ENCODE measurements around the gene GLYAT.

Gene GLYAT

DNA sequence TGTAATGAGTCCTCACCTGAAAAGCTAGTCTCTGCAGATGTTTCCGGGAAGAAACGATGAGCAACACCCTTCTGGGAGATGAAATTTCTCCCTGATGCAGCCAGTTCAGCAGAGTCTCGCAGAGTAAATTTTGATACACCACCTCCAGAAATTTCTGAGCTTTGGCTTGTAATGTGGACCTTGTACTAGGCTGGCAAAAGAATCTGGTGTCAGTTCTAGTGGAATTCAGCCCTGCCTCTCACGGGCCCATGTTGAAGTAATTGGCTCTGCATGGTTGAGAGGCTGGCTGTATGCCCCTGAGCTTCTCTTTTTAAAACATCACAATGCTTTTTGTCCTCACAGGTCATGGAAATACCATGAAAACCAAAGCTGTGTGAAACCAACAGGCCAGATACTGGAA, at the start of gene GLYAT:
Gene GLYAT (minus strand): TSS at position 125 of the 400 bp plus-strand sequence. CDS start 7,447 bp downstream, outside the sequence.
- DNase-seq = no peak

DNA sequence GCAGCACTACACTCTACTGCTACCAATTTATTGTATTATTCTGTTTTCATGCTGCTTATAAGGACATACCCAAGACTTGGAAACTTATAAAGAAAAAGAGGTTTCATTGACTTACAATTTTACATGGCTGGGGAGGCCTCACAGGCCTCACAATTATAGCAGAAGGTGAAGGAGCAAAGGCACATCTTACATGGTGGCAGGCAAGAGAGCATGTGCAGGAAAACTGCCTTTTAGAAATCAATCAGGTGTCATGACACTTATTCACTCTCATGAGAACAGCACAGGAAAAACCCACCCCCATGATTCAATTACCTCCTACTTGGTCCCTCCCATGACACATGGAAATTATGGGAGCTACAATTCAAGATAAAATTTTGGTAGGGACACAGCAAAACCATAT, 49.6 kb upstream of the GLYAT start:
- no peak for DNase-seq

DNA sequence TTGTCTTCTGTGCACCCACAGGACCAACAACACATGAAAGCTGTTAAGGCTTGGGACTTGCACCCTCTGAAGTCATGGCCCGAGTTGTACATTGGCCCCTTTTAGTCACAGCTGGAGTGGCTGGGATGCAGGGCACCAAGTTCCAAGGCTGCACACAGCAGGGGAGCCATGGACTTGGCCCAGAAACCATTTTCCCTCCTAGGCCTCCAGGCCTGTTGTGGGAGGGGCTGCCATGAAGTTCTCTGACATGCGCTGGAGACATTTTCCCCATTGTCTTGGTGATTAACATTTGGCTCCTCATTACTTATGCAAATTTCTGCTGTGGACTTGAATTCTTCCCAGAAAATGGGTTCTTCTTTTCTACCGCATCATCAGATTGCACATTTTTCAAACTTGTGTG, 48.8 kb upstream of the GLYAT start:
- DNase-seq = no peak

- DNase-seq = no peak
Observed at GRCh38 chr11:58776891-58777710, 45.4 kb upstream of the GLYAT start.

- no peak for DNase-seq
Observed at GRCh38 chr11:58775066-58775708, 43.4 kb upstream of the GLYAT start.

DNA sequence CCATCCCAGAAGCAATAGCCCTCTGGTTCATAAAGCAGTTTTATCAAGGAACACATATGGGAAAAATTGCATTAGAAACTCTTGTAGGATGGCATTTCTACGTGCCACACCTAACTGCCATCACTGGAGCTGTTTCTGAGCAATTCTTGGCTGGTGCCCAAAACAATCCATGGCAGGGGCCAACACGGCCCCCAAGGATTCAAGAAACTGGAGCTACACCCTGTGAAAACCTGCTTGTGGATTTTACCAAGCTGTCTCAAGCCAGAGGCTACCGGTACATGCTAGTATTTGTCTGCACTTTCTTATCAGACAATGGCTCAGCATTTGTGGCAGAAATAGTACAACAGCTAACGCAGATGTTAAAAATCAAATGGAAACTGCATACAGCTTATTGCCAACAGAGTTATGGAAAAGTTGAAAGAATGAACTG, 42.4 kb upstream of the GLYAT start:
- no peak for DNase-seq

DNA sequence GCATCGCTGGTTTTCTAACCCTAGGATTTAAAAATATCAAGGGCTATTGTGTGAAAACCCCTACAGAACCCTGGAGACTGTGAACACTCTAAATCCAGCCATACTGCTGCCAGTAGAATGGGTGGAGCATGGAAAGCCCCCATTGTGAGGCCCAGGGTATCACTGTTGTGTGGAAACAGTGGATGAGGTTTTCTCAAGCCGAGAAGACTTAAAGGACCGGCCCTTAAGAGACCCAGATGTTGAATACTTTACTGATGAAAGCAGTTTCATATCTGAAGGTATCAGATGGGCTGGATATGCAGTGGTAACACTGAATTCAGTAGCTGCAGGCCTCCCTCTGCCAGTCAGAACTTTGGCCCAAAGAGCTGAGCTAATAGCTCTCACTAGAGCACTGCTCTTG, 41.6 kb upstream of the GLYAT start:
- no peak for DNase-seq

DNA sequence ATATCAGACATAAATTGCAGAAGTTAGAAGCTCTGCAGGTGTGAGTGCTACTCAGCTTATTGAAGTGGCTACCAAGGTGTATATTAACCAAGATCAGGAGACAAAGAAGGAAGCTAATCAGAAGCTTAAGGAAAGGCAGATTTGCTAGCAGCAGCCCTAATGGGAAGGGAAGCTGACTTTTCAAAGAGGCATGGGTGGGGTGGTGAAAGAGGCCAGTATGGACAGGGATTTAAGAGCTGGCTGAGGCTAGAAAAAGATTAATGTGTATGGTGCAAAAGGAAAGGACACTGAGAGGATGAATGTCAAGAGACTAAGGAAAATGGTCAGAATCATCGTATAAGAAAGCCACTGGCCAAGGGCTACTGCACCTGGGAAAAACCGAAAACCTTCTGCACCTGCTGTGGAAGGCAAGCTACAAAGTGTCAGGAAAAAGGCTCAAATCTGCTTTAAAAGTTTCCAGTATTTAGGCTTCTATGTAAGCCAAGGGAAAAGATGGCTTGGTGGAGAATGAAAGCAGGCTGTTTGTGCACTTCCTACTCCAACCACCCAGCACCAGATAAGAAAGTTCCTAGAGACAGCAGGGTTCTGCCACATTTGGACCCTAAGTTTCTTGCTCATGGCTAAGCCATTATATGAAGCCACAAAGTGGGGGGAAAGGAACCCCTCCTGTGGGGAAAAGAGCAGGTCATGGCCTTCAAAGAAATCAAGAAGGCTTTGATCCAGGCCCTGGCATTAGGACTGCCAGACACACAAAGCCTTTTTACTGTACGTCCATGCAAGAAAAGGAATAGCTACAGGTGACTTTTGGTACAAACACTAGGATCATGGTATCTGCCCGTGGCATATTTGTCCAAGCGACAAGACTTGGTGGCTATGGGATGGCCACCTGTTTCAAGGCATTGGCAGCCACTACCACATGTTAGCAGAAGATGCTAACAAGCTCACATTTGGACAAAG, 40.9 kb upstream of the GLYAT start:
- no peak for DNase-seq

- no peak for DNase-seq
Observed at GRCh38 chr11:58771458-58771855, 39.7 kb upstream of the GLYAT start.

DNA sequence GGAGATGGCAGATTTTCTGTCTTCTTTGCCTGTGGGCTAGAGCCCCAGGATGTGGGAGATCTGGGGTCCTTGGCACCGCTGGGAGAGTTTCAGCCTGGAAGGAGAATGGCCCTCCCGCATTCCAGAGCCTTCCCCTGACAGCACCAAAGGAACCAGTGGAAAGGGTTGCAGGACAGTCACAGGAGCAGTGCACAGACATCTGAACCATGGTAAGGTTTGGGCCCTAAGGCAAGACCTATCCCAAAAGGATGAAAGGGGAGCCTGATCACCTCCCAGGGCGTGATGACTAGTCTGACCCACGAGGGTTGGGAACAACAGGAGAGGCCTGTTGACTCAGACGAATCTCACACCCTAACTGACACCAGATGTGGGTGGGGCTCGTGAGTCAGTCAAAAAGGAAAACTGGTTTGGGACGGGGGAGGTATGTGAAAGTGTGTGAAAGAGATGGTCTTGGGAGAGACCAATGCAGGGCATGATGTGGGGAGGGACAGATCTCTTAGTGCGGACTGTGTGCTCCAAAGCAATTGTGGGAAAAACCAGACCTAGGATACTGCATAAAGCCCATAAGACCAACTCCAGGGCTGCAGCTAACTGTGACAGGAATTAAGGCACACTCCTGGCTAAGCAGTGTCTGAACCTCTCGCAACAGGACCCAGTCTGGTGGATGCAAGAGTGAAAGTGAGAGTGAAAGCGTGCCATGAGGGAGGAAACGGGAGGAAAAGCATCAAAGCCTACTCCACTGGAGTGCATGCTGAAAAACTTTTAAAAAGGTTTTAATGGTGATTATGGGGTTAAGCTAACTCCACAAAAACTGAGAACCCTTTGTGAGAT, 39.1 kb upstream of the GLYAT start:
- DNase-seq = no peak

DNA sequence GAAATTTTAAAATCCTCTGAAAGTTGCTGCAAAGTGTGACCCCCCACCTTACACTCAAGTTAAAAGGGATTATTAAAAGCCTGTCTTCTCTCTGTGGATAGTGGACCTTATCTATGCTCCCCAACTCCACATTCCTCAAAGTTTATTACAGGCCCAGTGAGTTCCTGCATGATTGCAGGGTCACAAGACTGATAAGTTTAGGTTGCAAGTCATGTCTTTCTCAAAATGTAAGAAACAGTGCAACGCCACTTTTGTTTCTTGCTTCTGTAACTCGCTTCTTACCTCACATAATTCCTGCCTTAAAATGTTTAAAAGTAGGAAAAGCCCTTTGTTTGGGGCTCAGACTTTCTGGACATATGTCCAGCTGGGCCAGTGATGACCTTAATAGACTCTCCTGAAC, 38.4 kb upstream of the GLYAT start:
- no peak for DNase-seq

- no peak for DNase-seq
Observed at GRCh38 chr11:58769308-58769707, 37.6 kb upstream of the GLYAT start.

GRCh38 chr11:58768137-58768536, 36.4 kb upstream of the GLYAT start:
- DNase-seq = no peak

DNA sequence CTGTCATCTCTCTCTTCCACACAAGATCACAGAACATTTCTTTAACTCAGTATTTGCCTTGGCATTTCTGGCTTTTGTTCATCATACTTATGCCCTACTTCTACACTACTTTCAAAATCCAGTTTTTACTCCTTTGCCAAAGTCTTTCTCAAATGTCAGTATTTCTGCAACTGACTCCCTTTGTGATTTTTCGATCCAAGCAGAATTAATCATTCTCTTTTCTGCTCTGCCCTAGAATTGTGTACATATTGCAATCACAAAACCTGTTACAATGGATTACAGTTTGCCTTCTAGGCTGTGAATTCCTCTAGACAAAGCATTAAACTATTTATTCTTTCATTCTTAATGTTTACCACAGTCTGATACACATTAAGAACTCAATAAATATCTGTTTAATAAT, 33.3 kb upstream of the GLYAT start:
- DNase-seq = no peak

DNA sequence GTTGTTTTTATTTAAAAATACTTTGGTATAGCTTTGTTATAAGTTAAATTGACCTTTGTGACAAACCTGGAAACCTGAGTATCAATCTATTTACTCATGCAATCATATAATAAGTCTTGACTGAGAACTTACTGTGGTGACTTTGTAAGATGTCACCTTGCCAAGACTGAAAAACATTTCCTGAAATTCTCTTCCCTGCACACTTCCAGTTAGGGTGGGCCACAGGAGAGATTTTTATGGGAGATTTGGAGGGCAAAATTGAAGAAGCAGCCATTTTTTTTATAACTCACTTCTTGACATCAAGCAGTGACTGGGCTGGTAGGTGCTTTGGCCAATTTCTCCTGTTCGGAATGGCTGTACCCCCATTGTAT, 31.4 kb upstream of the GLYAT start:
- DNase-seq = no peak

- DNase-seq = no peak
Observed at GRCh38 chr11:58762284-58763119, 30.8 kb upstream of the GLYAT start.

- no peak for DNase-seq
Observed at GRCh38 chr11:58757439-58757838, 25.7 kb upstream of the GLYAT start.

- DNase-seq = no peak
Observed at GRCh38 chr11:58745705-58746364, 14.1 kb upstream of the GLYAT start.

- no peak for DNase-seq
Observed at GRCh38 chr11:58744988-58745704, 13.4 kb upstream of the GLYAT start.
